GM21381 (cell line): ENCODE data around the gene TRIM67.

ENCODE experiments used
- ATAC-seq: cut with Tn5 transposase; IDR thresholded peaks from one replicate; pipeline ENCODE4 v1.9.1; 2021; ENCODE audit warnings: mild to moderate bottlenecking, moderate library complexity; ENCODE audit not compliant: unreplicated experiment

TRIM67 gene

DNA sequence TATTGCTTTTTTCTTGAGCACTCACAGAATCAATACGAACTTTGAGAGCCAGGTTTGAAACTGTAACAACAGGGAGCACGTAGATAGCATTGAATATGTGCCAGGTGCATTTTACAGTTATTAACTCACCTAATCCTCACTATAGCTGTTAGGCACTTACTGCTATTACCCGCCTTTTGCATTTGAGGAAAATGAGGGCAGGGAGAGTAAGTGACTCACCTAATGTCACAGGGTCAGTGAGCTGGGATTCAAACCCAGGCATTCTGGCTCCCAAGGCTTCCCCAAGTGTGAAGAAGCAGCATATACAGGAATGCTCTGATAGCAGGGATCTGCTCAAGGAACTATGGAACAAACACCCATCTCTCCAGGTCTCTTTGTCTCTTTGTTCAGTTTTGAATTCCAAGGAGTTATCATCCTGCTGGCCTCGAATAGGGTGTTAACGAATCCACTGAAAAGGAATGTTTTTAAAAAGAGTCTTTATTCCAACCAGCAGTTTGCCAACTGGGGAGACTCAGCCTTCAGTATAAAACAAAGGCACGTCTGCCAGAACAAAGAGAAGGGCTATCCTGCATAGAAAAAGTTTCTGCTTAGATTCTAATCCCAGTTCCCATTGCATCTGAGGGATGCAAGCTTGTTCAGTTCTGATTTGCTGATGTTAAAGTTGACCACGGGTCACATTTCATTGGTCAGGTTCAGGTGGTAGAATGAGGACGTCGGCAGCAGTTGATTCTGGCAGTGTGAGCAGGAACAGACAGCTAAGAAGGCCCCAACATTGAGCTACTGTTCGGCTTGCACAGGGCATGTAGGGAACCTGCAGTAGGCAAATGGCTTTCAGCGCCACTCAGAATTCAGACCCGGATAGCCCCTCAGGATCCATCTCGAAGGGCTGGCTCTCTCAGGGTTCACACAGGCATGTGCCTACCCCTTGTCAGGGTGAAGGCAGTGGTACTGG, 22.1 kb downstream of the TRIM67 start:
- no peak for ATAC-seq

DNA sequence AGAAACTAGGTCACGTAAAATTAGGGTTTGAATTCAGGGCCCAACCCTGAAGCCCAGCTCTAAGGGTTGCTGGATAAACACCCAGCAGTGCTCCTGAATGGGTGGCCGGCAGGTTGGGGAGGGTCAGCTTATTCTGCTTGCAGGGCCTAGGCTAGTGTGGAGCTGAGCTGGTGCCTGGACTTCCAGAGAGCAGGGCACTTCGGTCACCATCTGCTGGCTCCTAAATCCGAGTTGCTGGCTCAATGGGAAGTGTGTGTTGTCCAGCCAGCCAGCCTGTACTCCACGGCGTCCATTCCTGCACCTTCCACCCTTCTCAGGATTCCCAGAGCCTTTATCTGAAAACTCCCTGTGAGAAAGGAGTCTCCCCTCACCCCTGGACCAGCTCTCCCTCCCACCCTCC, 23.0 kb downstream of the TRIM67 start:
- ATAC-seq: no peak

DNA sequence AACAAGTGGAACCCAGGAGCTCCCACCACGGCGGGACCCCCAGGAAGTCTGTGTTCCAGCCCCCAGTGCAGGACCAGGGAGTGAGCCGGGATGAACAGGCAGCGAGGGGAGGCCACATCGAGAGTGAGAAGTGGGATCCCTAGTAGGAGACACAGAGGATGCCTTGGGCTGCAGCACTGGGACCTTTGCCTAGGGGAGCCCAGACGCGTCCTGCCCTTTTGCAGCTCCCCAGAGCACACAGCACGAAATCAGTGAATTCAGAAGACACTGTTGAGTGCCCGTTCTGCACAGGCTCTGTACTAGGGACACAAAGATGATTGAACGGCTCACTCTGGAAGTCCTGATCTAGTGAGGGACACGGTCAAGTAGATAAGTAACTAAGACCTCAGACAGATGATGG, 23.5 kb downstream of the TRIM67 start:
- no peak for ATAC-seq

DNA sequence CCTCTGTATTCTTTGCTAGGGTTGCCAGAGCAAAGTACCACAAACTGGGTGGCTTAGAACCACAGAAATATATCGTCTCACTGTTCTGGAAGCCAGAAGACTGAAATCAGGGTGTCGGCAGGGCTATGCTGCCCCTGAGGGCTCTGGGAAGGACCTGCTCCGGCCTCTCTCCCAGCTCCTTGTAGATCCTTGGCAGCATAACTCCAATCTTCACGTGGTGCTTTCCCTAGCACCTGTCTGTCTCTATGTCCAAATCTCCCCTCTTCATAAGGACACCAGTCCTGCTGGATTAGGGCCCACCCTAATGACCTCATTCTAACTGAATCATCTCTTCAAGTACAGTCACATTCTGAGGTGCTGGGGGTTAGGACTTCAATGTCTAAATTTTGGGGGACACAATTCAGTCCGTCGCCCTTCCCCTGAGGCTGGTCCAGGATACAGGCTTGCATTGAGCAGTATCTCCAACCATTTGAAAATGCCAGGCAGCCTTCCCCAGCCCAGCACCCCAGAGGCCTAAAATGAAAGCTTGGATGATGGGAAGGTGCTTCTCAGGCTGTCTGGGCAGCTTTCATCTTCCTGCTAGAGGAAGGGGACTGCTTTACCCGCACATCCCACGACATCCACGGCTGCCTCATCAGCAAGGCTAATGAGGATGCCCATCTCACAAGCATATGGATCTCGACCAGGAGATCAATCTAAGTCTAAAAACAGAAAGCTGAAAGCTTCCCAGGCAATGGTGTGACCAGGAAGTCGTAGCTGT, 24.7 kb downstream of the TRIM67 start:
- no peak for ATAC-seq

DNA sequence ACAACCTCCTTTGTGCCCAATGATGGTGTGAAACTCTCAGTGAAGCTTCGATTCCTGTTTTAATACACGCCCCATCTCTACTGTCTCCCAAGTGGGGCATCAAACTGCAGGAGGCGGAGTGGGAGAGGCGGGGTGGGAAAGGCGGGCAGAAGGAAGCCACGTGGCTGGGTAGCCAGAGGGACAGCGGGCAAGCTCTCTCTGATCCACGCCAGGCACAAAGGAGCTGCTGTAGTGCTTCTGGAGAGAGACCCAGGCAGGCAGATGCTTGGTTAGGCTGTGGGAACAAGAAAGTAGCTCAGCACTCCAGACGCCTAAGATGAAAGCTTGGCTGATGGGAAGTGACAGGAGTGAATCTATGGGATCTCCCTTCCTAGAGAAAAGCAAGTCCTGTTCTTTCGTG, 25.7 kb downstream of the TRIM67 start:
- no peak for ATAC-seq

DNA sequence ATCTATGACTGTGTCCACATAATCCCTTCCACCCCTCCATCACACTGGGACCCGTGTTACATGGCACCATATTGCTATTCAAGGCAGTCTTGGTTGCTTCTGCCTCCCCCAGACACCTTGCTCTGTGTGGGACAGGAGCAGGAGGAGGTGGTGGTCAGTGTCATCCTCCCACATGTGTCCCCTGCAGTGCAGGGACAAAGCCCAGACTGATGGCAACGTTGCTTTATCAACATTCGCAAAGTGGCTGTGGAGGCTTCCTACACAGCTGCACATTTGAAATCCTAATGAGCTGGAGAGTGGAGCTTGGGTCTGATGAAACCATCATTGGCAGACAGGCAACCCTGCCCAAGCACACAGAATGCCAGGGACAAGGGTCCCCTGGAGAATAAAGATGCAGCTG, 26.2 kb downstream of the TRIM67 start:
- ATAC-seq: no peak

DNA sequence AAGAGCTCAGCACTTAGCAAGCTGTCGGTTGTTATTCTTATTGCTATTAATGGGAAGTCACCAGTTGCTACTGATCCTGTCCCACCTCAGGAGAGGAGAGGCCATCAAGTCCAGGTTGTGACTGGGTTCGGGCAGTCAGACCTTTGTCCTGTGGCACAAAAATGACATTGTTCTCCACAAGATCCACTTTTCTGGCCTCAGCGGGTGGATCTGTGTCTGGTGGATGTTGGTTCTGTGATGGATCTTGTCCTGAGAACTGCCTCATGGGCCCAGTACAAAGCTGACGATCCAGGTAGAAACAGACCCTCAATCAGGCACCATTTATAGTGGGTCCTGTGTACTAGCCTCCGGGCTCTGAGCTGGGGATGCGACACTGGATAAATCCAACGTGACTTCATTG, 26.9 kb downstream of the TRIM67 start:
- ATAC-seq: no peak

GRCh38 chr1:231189683-231190270, 27.9 kb downstream of the TRIM67 start:
- ATAC-seq: no peak

DNA sequence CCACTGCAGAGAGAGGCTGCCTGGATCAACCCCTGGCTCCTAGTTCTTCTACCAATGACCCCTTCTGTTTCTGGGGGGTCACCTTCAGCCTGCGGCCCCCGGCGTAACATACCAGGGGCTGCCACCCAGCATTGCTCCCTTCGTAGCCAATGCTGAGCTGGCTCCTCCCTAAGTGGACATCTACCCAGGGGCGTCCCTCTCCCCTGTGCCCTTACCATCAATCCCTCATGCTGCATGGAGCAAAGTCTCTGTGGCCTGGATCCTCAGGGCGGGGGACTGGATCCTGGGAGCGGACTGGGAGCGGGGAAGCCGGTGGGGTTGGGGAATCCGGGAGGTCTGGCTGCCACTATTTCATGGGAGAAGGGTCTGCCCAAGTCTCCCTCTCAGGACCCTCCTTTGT, 28.6 kb downstream of the TRIM67 start:
- no peak for ATAC-seq

- ATAC-seq: no peak
Measured at GRCh38 chr1:231192620-231193163, 30.8 kb downstream of the TRIM67 start.

DNA sequence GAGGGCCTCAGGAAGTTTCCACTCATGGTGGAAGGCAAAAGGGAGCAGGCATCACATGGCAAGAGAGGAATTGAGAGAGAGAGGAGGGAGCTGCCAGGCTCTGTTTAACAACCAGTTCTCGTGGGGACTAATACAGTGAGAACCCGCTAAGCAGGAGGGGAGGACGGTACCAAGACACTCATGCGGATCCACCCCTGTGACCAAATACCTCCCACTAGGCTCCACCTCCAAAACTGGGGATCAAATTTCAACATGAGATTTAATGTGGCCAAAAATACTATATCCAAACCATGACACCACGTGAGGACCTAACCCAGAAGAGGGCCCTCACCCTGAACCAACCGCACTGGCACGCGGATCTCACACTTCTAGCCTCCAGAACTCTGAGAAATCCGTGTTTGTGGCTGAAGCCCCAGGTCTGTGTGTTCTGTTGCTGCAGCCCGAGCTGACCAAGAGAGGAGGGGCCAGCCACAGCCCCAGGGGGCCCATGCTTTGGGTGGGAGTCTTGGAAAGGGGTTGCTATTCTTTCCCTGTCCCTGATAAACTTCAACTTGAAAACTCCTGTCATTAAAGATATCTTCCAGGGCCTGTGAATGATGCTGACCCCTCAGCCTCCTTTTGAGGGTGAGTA, 32.0 kb downstream of the TRIM67 start:
- no peak for ATAC-seq

DNA sequence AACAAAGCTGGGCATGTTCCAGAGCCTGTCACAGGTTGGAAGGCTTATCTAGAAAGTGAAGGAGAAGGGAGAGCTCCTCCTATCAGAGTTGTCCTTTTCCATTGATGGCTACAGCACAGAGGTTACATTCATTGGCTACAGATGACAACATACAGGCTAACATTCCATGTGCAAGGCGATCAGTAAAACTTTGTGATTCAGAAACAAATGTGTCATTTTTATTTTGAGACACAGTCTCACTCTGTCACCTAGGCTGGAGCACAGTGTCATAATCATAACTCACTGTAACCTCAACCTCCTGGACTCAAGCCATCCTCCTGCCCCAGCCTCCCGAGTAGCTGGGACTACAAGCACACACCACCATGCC, 32.6 kb downstream of the TRIM67 start:
- no peak for ATAC-seq

DNA sequence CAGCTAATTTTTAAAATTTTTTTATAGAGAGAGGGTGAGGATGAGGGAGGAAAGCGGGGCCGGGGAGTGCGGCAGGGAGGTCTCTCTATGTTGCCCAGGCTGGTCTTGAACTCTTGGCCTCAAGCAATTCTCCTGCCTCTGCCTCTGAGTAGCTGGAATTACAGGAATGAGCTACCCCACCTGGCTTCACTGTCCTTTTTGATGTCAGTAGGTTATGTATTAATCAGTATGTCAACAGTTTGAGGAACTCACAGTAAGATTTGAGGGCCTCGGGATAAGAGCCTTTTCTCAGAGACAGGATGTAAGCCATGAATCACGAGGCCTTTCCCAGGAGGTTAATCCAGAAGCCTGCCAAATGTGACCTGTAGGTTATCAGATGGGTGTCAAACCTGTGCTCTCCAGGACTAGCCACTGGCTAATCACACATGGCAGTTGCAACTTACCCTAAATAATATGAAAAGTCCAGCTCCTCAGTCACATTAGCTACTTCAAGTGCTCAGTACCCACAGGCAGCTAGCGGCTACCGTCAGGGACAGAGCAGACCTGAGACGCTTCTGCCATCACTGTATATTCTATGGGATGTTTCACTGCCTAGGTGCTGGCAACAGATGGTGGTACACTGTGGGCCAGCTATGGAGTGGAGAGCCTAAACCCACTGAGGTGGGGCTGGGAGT, 33.1 kb downstream of the TRIM67 start:
- ATAC-seq: no peak

DNA sequence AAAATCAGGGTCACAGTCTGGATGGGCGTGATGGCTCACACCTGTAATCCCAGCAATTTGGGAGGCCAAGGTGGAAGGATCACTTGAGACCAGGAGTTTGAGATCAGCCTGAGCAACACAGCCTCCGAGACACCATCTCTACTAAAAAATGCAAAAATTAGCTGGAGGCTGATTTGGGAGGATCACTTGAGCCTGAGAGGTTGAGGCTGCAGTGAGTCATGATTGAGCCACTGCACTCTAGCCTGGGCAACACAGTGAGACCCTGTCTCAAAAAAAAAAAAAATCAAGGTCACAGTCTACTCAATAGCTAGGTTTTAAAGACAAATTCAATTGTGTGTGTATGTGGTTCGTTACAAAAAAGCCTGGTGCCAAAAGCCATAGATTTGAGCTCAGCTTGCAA, 34.4 kb downstream of the TRIM67 start:
- ATAC-seq: no peak

GRCh38 chr1:231196728-231197127, 34.9 kb downstream of the TRIM67 start:
- no peak for ATAC-seq

DNA sequence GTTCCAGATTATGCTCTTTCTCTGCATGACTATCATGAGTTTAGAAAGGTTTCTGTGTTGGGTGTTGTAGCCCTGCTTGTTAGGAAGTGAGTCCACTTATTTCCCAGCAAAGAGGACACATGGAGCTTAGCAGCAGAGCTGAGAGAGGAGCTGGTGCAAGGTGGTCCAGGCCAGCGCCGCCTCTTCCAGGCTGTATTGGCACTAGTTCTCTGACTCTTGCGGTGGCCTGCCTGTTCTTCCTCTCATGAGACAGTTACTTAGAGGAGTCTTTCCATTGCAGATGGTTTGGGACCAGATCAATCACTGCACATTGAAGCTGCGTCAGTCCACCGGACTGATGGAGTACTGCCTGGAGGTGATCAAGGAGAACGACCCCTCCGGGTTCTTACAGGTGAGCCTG, 38.0 kb downstream of the TRIM67 start:
- ATAC-seq: no peak

- ATAC-seq: no peak
Measured at GRCh38 chr1:231200388-231201031, 38.7 kb downstream of the TRIM67 start.

GRCh38 chr1:231201375-231201978, 39.6 kb downstream of the TRIM67 start:
- no peak for ATAC-seq

DNA sequence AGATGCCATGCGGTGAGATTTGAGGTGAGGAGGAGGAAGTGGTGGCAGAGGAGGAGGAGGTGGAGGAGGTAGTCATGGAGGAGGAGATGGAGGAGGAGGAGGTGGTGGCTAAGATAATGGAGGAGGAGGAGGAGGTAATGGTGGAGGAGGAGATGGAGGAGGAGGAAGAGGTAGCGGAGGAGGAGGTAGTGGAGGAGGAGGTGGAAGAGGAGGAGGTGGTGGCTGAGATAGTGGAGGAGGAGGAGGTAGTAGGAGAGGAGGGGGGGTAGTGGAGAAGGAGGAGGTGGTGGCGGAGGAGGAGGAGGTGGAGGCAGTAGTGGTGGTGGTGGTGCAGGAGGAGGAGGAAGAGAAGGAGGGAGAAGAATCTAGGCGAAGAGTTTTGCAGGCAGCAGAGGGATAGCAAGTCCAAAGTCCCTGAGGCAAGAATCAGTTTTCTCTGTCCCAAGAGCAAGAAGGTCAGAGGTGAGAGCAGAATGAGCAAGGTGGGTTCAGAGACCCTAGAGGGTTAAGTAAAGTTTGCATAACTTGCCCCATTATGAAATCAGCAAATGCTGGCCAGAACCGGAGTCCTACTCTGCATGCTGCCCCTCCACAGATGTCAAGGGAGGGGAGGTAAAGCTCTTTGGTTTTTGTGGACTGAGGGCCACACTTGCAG, 40.2 kb downstream of the TRIM67 start:
- no peak for ATAC-seq
